ENCODE data around the gene TRPM1. TPM values are rescaled to one million over a fixed set of nuclear protein-coding genes. Genes with fewer than 3 reads are reported as not detected.

Gene TRPM1
- total RNA-seq, 2 donors from 2014 or later, result not detected

DNA sequence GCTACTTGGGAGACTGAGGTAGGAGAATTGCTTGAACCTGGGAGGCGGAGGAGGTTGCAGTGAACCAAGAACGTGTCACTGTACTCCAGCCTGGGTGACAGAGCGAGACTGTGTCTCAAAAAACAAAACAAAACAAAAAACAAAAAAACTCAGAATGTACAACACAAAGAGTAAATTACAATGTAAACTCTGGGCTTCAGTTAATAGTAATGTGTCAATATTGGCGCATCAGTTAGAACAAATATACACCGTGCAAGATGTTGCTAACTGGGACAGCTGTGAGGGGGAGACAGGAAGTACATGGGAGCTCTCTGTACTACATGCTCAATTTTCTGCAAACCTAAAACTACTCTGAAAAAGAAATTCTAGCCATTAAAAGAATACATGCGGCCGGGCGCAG is 23.5 kb upstream of the TRPM1 start:
- H3K9me3 ChIP-seq, result peaks cover 6% of the 10 kb centered on the region
- TF ChIP-seq, protein P1, sequence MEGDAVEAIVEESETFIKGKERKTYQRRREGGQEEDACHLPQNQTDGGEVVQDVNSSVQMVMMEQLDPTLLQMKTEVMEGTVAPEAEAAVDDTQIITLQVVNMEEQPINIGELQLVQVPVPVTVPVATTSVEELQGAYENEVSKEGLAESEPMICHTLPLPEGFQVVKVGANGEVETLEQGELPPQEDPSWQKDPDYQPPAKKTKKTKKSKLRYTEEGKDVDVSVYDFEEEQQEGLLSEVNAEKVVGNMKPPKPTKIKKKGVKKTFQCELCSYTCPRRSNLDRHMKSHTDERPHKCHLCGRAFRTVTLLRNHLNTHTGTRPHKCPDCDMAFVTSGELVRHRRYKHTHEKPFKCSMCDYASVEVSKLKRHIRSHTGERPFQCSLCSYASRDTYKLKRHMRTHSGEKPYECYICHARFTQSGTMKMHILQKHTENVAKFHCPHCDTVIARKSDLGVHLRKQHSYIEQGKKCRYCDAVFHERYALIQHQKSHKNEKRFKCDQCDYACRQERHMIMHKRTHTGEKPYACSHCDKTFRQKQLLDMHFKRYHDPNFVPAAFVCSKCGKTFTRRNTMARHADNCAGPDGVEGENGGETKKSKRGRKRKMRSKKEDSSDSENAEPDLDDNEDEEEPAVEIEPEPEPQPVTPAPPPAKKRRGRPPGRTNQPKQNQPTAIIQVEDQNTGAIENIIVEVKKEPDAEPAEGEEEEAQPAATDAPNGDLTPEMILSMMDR (IDR thresholded peaks at IDR 0.05), result no peak
- ATAC-seq (ENCODE audit: insufficient number of reproducible peaks, low FRiP score, low read depth), result no peak

DNA sequence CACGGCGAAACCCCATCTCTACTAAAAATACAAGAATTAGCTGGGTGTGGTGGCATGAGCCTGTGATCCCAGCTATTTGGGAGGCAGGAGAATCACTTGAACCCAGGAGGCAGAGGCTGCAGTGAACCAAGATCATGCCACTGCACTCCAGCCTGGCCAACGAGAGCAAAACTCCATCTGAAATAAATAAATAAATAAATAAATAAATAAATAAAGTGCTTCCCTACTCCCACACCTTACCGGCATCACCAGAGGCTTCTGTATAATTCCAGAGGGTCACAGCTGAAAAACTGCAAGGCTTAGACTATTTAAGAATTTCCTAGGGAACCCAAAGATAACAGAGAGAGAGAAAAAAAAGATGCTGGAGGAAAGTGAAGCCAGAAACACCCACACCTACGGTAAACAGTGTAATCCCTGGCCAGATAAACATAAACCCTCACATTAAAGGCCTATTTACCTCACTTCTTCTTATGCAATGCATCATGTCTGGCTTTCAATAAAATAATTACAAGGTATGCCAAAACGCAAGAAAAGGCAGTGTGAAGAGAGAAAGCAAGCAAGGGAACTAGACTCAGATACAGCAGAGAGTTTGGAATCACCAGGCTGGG is 15.0 kb upstream of the TRPM1 start:
- no peaks in the 10 kb centered on the region for H3K27me3 ChIP-seq (replicated peaks; ENCODE audit: insufficient read depth)
- no peak for ATAC-seq (ENCODE audit: insufficient number of reproducible peaks, low FRiP score, low read depth)
- H3K36me3 ChIP-seq, result no peaks in the 10 kb centered on the region
- H3K4me3 ChIP-seq, result no peak overlapping the region
- H3K27ac ChIP-seq, result no peak overlapping the region
- TF ChIP-seq, protein P1 (IDR thresholded peaks at IDR 0.05), result no peak
- H3K9me3 ChIP-seq, result peaks cover 1% of the 10 kb centered on the region
- H3K4me1 ChIP-seq (ENCODE audit: control insufficient read depth in 1 of 2, low read depth in 2 of 2), result no peaks in the 10 kb centered on the region
- no peak for DNase-seq (ENCODE audit: low spot score)

More for the DNA sequence above, 23.5 kb upstream of the TRPM1 start:
- no peak for DNase-seq (ENCODE audit: low spot score)
- Histone ChIP-seq H3K27me3 (replicated peaks; ENCODE audit: insufficient read depth) (no peaks in the 10 kb centered on the region), H3K4me1 (ENCODE audit: control insufficient read depth in 1 of 2, low read depth in 2 of 2) (no peaks in the 10 kb centered on the region), H3K27ac (no peak overlapping the region), H3K4me3 (no peak overlapping the region), H3K36me3 (no peaks in the 10 kb centered on the region)

DNA sequence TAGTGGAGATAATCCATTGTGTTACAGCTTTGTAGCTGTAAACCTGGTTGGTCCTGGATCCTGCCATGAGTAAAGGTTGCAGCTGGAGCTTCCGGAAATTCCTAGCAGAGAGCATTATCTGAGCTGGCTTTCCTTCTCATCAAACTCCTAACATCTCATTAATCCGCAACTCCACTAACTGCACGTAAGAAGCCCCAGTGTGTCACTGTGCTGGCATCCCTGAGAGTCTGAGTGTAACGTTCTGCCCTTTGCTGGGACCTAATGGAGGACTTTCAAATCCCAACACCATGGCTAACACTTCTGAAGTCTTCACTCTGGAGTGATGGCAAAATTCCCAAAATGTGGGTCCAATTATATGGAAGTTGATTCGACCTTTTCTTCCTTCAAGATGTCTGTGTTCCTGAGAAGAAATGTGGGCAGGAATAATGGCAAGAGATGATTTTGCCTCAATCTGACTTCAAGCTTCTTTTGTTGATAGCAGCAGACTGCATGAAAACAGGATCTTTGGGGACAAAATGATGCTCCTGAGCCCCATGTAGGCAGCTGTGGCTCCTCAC is 9.6 kb upstream of the TRPM1 start:
- Histone ChIP-seq H3K9me3 (no peaks in the 10 kb centered on the region), H3K4me3 (no peak overlapping the region), H3K4me1 (ENCODE audit: control insufficient read depth in 1 of 2, low read depth in 2 of 2) (no peaks in the 10 kb centered on the region), H3K27me3 (replicated peaks; ENCODE audit: insufficient read depth) (no peaks in the 10 kb centered on the region), H3K36me3 (no peaks in the 10 kb centered on the region), H3K27ac (no peak overlapping the region)
- ATAC-seq (ENCODE audit: insufficient number of reproducible peaks, low FRiP score, low read depth) (no peak), DNase-seq (ENCODE audit: low spot score) (no peak)
- TF ChIP-seq, protein P1 (IDR thresholded peaks at IDR 0.05), result no peak

DNA sequence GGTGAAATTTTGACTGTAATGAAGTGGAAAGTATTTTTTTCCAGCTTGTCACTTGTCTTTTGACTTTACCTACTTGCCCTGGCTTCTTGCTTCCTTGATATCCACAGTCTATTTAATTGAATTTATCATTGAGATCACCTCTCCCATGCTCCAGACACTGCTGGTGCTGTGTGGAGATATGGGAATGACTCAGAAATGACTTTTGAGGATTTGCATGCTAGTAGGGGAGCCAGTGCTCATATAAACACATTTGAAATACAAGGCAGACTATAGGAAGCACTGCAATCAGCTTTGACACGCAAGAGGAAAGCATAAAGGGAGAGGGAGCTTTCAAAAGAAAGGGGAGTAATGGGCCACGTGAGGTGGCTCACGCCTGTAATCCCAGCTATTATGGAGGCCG is 7.3 kb upstream of the TRPM1 start:
- Histone ChIP-seq H3K4me3 (no peak overlapping the region), H3K4me1 (ENCODE audit: control insufficient read depth in 1 of 2, low read depth in 2 of 2) (no peaks in the 10 kb centered on the region), H3K27ac (no peak overlapping the region), H3K9me3 (no peaks in the 10 kb centered on the region), H3K27me3 (replicated peaks; ENCODE audit: insufficient read depth) (no peaks in the 10 kb centered on the region), H3K36me3 (no peaks in the 10 kb centered on the region)
- no peak for DNase-seq (ENCODE audit: low spot score)
- ATAC-seq (ENCODE audit: insufficient number of reproducible peaks, low FRiP score, low read depth), result no peak
- TF ChIP-seq, protein P1 (IDR thresholded peaks at IDR 0.05), result no peak

DNA sequence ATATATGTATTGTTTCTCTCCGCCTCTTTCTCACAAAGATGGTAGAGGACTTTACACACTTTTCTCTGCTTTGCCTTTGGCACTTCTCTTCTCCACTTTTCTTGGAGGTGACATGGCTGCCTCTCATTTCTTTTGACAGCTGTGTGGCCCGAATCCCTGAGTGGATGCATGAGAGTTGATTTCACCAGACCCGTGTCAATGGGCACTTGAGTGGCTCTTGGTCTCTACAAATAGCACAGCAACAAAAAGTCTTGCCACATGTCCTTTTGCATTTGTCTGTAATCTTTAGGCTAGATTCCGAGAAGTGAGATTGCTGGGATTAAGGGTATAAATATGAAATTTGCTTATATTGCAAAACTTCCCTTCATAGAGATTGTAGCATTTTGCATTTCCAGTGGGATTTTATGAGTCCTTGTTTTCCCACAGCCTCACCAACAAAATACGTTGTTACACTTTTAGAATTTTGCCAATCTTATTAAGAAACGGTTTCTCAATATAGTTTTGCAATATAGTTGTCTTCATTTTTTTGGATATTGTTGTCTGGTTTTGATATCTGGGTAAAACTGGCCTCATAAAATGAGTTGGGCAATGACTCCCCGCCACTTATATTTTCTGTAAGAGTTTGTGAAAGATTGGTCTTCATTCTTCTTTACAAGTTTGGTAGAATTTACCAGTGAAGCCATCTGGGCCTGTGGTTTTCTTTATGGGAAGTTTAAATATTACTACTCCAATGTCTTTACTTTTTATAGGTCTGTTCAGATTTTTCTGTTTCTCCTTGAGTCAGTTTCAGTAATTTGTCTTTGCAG is 5.2 kb upstream of the TRPM1 start:
- no peaks in the 10 kb centered on the region for H3K4me1 ChIP-seq (ENCODE audit: control insufficient read depth in 1 of 2, low read depth in 2 of 2)
- H3K27ac ChIP-seq, result no peak overlapping the region
- TF ChIP-seq, protein P1 (IDR thresholded peaks at IDR 0.05), result no peak
- H3K4me3 ChIP-seq, result no peak overlapping the region
- no peaks in the 10 kb centered on the region for H3K9me3 ChIP-seq
- H3K36me3 ChIP-seq, result no peaks in the 10 kb centered on the region
- H3K27me3 ChIP-seq (replicated peaks; ENCODE audit: insufficient read depth), result no peaks in the 10 kb centered on the region
- DNase-seq (ENCODE audit: low spot score), result no peak
- ATAC-seq (ENCODE audit: insufficient number of reproducible peaks, low FRiP score, low read depth), result no peak

Data from thoracic aorta (tissue), 2 donors.